WERI-Rb-1 (cell line): ENCODE measurements around the gene LSS.

Experiments
- DNase-seq: peaks from one replicate; pipeline ENCODE4 v3.0.0-alpha.2; 2020
- H3K27ac ChIP-seq: fragments of 250-450 bp; sonication (Bioruptor Pico); 2 replicates; pipeline ENCODE4 v1.5.1; 2020; ENCODE audit warnings: mild to moderate bottlenecking, moderate library complexity
- H3K27me3 ChIP-seq: fragments of 250-450 bp; sonication (Bioruptor Pico); 2 replicates; pipeline ENCODE4 v1.5.1; 2021; ENCODE audit warnings: mild to moderate bottlenecking, low read depth, moderate library complexity; ENCODE audit not compliant: insufficient read depth, severe bottlenecking
- H3K36me3 ChIP-seq: fragments of 250-450 bp; sonication (Bioruptor Pico); 2 replicates; pipeline ENCODE4 v1.5.1; 2020; ENCODE audit warnings: mild to moderate bottlenecking, moderate library complexity
- H3K4me3 ChIP-seq: 2 replicates; pipeline ENCODE4 v1.5.1; 2011; ENCODE audit warnings: low read depth, mild to moderate bottlenecking, control low read depth, low read length
- H3K9me3 ChIP-seq: fragments of 250-450 bp; sonication (Bioruptor Pico); 2 replicates; pipeline ENCODE4 v1.5.1; 2021; ENCODE audit warnings: mild to moderate bottlenecking, moderate library complexity; ENCODE audit not compliant: severe bottlenecking
- CTCF ChIP-seq: IDR thresholded peaks from 2 replicates; pipeline ENCODE4 v1.5.1; 2011; ENCODE audit warnings: low read depth, mild to moderate bottlenecking, control low read depth, inconsistent platforms, low read length

The LSS gene

DNA sequence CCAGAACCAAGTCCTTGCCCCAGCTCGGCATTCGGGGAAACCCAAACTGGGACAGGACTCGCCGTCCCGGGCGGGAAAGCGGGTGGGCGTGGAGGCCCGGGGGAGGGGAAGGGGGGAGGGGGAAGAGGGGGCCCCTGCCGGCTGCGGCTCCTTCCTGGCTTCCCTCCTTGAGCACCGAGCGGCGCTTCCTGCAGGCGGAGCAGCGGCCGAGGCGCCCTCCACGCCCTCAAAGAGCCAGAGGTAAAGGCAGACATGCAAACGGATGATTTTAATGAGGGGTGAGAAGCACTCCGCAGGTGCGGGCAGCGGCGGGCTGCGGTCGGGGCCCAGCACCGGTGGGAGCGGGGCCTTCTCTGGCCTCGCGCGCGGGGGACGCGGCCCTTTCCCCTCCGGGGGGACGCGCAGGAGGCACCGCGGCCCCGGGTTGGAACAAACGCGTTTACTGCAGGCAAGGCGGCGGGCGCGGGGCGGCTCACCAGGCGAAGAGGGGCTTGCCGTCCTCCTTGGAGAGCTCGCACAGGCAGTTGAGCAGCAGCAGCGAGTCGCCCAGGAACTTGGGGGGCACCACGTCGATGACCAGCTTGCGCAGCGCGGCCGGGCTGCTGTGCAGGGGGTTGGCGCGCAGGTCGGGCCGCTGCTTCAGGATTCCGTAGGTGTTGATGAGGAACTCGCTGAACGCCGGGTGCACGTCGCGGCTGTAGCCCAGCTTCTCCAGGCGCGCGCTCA lies 67.5 kb downstream of the LSS start:
- DNase-seq = peak; percentile 6
- Histone ChIP-seq H3K9me3 (peaks cover 13% of the 10 kb centered on the region), H3K4me3 (no peak overlapping the region), H3K27ac (no peak overlapping the region), H3K27me3 (no peaks in the 10 kb centered on the region), H3K36me3 (peaks cover 26% of the 10 kb centered on the region)
- TF ChIP-seq CTCF = no peak

- H3K36me3 ChIP-seq = peaks cover 26% of the 10 kb centered on the region
- H3K27ac ChIP-seq = no peak overlapping the region
- H3K27me3 ChIP-seq = no peaks in the 10 kb centered on the region
- TF ChIP-seq CTCF = no peak
- peaks cover 13% of the 10 kb centered on the region for H3K9me3 ChIP-seq
- no peak overlapping the region for H3K4me3 ChIP-seq
- DNase-seq = peak; percentile 8
Observed at GRCh38 chr21:46160657-46160906, 68.0 kb downstream of the LSS start.

DNA sequence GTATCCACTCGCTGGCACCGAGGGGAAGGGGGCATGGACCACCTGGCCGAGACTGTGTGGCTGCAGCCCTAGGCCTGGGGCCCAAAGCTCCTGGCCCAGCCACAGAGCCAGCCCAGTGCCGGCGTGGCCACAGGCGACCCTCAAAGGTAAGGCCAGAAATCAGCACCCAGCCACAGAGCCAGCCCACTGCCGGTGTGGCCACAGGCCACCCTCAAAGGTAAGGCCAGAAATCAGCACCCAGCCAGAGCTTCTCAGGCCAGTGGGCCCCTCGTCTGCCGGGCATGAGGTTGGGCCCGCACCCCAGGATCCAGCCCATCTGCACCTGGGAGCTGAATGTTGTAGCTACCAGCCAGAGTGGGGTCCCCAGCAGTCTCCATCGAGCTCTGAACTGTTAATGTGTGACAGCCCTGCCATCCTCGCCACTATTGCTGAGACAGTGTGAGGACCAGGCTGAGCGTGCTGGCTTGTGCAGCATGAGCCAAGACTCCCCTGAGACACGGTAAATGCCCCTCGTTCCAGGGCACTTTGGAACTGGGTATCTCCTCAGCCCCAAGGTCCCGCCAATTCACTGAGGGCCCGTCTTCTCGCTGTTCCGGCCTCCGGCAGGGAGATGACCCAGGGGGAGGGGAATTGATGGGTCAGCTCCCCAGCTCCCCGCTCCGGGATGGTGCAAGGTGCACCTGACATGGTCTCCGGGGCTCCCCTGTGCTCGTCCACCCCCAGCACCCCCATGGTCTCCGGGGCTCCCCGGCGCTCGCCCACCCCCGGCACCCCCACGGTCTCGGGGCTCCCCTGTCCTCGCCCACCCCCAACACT lies 68.5 kb downstream of the LSS start:
- TF ChIP-seq CTCF = no peak
- Histone ChIP-seq H3K27ac (no peak overlapping the region; the same call in 1 of the 2 replicates), H3K9me3 (peaks cover 13% of the 10 kb centered on the region), H3K4me3 (no peak overlapping the region), H3K27me3 (no peaks in the 10 kb centered on the region), H3K36me3 (peaks cover 24% of the 10 kb centered on the region)
- peak; percentile 8 for DNase-seq

GRCh38 chr21:46159390-46159789 lies 69.2 kb downstream of the LSS start:
- Histone ChIP-seq H3K36me3 (peaks cover 23% of the 10 kb centered on the region), H3K4me3 (no peak overlapping the region), H3K27ac (no peak overlapping the region), H3K9me3 (peaks cover 13% of the 10 kb centered on the region), H3K27me3 (no peaks in the 10 kb centered on the region)
- no peak for TF ChIP-seq CTCF
- peak; percentile 6 for DNase-seq

GRCh38 chr21:46158666-46159300 lies 69.8 kb downstream of the LSS start:
- no peak overlapping the region for H3K27ac ChIP-seq
- TF ChIP-seq CTCF = no peak
- H3K9me3 ChIP-seq = peaks cover 13% of the 10 kb centered on the region

More at GRCh38 chr21:46158666-46159300, 69.8 kb downstream of the LSS start:
- H3K36me3 ChIP-seq = peaks cover 18% of the 10 kb centered on the region
- DNase-seq = no peak
- H3K27me3 ChIP-seq = no peaks in the 10 kb centered on the region
- no peak overlapping the region for H3K4me3 ChIP-seq
